ENCODE data around the gene JAZF1. TPM values are rescaled to one million over a fixed set of nuclear protein-coding genes. Genes with fewer than 3 reads are reported as not detected.

JAZF1 gene
- polyA plus RNA-seq, 1 experiment = 18.0 TPM

DNA sequence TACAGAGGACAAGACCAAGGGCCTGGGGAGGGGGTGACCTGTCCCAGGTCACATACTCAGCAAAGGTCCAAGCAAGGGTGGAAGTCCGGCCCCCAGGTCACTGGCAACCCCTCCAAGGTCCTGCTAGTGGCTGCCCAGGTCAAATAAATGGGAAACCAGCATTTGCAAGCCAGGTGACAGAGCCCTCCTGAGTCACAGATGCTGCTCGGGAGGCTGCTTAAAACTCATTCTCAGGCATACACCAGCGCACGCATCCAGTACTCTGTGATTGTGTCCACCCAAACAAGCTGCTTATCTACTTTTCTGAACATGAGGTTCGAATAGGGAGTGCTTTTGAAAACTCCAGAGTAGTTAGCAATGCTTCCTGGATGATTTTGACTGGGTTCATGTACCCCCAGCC, 310.0 kb downstream of the JAZF1 start:
- CTCF ChIA-PET = interaction anchor here (0.7 kb wide), 1 partner anchor 277 kb away, joined by 4 read pairs; no protein-coding TSS in a partner anchor
- Histone ChIP-seq H3K27me3 (ENCODE audit: control insufficient read depth, insufficient read depth, low read length) (no peaks in the 10 kb centered on the region), H3K9me3 (ENCODE audit: control insufficient read depth, insufficient read depth, low read length) (peaks cover 4% of the 10 kb centered on the region; the same call in 1 of the 2 replicates), H3K27ac (ENCODE audit: low read depth, low read length) (no peak overlapping the region), H3K4me3 (ENCODE audit: low read depth, low read length) (no peak overlapping the region)
- DNase-seq (ENCODE audit: low read depth, low spot score) = no peak
- TF ChIP-seq, protein P1, sequence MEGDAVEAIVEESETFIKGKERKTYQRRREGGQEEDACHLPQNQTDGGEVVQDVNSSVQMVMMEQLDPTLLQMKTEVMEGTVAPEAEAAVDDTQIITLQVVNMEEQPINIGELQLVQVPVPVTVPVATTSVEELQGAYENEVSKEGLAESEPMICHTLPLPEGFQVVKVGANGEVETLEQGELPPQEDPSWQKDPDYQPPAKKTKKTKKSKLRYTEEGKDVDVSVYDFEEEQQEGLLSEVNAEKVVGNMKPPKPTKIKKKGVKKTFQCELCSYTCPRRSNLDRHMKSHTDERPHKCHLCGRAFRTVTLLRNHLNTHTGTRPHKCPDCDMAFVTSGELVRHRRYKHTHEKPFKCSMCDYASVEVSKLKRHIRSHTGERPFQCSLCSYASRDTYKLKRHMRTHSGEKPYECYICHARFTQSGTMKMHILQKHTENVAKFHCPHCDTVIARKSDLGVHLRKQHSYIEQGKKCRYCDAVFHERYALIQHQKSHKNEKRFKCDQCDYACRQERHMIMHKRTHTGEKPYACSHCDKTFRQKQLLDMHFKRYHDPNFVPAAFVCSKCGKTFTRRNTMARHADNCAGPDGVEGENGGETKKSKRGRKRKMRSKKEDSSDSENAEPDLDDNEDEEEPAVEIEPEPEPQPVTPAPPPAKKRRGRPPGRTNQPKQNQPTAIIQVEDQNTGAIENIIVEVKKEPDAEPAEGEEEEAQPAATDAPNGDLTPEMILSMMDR (IDR thresholded peaks at IDR 0.05; ENCODE audit: low read depth, low read length) = no peak
- POLR2A ChIA-PET = no interaction called here

DNA sequence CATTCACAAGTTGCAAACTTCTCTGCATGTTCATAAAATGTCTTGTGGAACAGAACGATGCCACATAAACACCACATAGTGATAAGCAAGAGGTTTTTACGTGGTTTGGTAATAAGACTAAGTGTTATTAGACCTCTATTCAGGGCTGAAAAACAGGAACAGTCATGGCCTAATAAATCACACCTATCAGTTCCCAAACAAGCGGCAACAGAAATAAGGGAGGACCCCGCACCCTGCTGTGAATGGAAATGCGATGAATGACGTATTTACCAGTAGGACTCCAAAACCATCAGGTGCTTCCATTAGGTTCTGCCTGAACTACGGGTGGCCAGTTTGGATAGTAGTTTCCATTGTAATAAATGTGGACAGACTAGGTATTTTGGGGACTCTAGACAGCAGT, 311.5 kb downstream of the JAZF1 start:
- Histone ChIP-seq H3K27ac (ENCODE audit: low read depth, low read length) (no peak overlapping the region), H3K9me3 (ENCODE audit: control insufficient read depth, insufficient read depth, low read length) (peaks cover 4% of the 10 kb centered on the region; the same call in 1 of the 2 replicates), H3K4me3 (ENCODE audit: low read depth, low read length) (no peak overlapping the region), H3K27me3 (ENCODE audit: control insufficient read depth, insufficient read depth, low read length) (no peaks in the 10 kb centered on the region)
- POLR2A ChIA-PET = no interaction called here
- no peak for DNase-seq (ENCODE audit: low read depth, low spot score)
- CTCF ChIA-PET = no interaction called here
- TF ChIP-seq, protein P1 (IDR thresholded peaks at IDR 0.05; ENCODE audit: low read depth, low read length) = no peak

DNA sequence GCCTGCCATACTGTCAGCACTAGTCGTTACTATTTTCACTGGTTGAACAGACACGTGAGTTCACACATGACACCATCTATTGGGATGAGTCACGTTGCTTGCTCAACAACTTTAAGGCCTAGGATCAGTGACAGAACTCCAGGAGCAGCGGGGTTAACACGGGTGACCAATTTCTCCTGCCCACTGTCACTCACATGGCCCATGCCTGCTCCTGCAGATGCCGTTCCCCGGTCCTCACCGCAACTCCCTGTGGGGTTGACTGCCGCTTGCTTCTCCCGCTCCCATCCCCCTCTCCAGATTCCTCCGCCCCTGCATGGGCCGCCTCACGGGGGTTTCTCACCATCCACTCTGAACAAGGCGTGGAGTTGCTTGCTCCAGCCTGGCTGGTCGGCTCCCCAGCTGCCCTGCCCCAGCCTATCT, 312.5 kb downstream of the JAZF1 start:
- ChIA-PET CTCF (no interaction called here), POLR2A (no interaction called here)
- DNase-seq (ENCODE audit: low read depth, low spot score) = no peak
- TF ChIP-seq, protein P1 (IDR thresholded peaks at IDR 0.05; ENCODE audit: low read depth, low read length) = no peak
- H3K4me3 ChIP-seq (ENCODE audit: low read depth, low read length) = no peak overlapping the region
- H3K27ac ChIP-seq (ENCODE audit: low read depth, low read length) = no peak overlapping the region
- peaks cover 4% of the 10 kb centered on the region; the same call in 1 of the 2 replicates for H3K9me3 ChIP-seq (ENCODE audit: control insufficient read depth, insufficient read depth, low read length)
- no peaks in the 10 kb centered on the region for H3K27me3 ChIP-seq (ENCODE audit: control insufficient read depth, insufficient read depth, low read length)

DNA sequence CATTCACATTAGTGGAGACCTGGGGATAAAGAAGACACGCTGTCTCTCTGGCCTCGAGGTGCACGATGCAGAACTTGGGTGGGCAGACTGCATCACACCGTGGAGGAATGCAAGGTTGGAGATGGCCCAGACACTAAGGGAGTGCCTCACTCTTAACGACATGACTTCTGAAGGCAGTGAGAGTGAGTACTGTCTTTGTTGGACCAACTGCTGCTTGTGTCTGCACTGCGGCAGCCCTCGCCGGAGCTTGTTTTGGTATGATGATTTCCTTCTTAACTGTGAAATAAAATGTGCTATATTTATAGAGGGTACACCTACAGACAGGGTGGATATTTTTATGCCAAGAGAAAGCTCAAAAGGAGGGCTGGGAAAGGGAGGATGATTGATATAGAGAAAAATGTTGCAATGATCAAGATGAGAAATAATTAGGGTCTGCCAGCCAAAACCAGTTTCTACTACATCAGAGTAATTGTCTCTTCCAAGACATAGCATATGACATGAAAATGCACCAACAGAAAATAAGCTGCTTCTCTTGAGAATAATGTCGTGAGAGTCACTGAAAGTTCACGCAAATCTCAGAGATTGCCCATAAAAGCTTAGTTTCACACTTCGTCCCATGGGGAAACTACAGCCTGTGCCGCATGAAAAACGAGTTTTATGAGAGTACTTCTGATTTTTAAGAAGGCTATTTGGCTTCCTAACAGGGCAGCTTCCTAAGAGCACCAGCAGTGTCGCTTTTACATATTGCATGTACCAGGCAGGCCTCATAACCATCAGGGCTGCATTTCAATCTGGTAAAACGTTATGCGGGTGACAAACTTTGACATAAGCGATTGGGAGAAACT, 313.5 kb downstream of the JAZF1 start:
- ChIA-PET POLR2A (no interaction called here), CTCF (no interaction called here)
- H3K27me3 ChIP-seq (ENCODE audit: control insufficient read depth, insufficient read depth, low read length) = no peaks in the 10 kb centered on the region
- DNase-seq (ENCODE audit: low read depth, low spot score) = no peak
- no peak overlapping the region for H3K27ac ChIP-seq (ENCODE audit: low read depth, low read length)
- no peak overlapping the region for H3K4me3 ChIP-seq (ENCODE audit: low read depth, low read length)
- H3K9me3 ChIP-seq (ENCODE audit: control insufficient read depth, insufficient read depth, low read length) = peaks cover 4% of the 10 kb centered on the region; the same call in 1 of the 2 replicates
- TF ChIP-seq, protein P1 (IDR thresholded peaks at IDR 0.05; ENCODE audit: low read depth, low read length) = no peak

DNA sequence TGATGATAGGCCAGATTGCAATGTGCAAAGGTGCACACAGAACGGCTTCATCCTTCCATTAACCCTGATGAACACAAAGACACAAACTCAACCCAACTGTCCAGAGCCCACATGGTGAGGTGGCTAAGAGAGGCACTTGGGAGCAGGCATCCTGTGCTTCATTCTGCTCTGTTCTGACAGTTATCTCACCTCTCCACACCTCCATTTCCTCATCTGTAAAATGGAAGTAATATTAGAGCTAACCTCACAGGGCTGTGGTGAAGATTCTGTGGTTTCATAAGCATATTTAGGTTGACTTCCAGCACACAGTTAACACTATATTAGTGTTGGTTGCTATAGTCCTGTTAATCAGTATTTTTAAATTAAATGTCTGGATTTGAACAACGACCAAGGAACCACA, 314.3 kb downstream of the JAZF1 start:
- no peak overlapping the region for H3K4me3 ChIP-seq (ENCODE audit: low read depth, low read length)
- POLR2A ChIA-PET = no interaction called here
- no peak for DNase-seq (ENCODE audit: low read depth, low spot score)
- TF ChIP-seq, protein P1 (IDR thresholded peaks at IDR 0.05; ENCODE audit: low read depth, low read length) = no peak
- no peak overlapping the region for H3K27ac ChIP-seq (ENCODE audit: low read depth, low read length)
- H3K27me3 ChIP-seq (ENCODE audit: control insufficient read depth, insufficient read depth, low read length) = no peaks in the 10 kb centered on the region
- peaks cover 4% of the 10 kb centered on the region; the same call in 1 of the 2 replicates for H3K9me3 ChIP-seq (ENCODE audit: control insufficient read depth, insufficient read depth, low read length)
- CTCF ChIA-PET = no interaction called here

Data from AG04450 (cell line).